ENCODE data around the gene SEPTIN1. TPM values are rescaled to one million over a fixed set of nuclear protein-coding genes. Genes with fewer than 3 reads are reported as not detected.

The SEPTIN1 gene
- total and polyA plus RNA-seq, 2 of the 13 experiments (the other 11 are each of a cell fraction or from before 2014, with no cell fraction given): 0.18 to 0.67 TPM

DNA sequence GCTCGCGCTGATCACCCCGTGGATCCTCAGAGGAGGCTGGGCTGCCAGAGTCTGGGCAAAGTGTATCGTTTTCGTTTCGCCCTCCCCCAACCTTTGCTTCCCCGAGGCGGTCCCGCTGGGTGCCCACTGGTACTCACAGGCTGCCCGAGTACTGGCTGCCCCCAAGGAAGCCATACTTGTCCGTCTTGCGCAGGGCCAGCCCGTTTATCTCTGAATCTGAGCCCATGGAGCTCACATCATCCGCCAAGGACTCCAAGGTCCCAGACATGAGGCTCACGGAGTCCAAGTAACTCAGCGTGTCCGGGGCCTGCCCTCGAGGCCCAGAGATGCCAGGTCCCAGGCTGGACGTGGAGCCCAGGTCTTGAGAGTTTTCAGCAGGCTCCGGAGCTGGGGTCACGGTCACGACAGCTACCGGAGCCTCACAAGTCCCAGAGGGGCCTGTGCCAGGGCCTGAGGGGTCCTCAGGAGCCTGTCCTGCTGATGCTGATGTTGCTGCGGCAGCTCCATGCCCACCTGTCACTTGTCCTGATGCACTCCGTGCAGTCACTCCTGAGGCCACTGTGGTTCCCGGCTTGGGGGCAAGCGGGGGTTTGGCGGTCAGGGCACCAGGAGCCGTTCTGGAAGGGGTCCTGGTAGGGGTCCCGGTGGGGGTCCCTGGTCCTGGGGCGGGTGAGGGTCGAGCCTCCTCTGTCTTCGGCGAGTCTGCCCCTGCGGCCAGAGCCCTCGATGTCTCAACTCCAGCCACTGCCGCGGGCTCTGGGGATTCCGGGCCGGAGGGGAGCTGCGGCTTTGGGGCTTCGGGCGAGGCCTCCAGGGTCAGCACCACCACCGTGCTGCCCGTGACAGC is 13.0 kb downstream of the SEPTIN1 start (continued):
- TF ChIP-seq, protein P1, sequence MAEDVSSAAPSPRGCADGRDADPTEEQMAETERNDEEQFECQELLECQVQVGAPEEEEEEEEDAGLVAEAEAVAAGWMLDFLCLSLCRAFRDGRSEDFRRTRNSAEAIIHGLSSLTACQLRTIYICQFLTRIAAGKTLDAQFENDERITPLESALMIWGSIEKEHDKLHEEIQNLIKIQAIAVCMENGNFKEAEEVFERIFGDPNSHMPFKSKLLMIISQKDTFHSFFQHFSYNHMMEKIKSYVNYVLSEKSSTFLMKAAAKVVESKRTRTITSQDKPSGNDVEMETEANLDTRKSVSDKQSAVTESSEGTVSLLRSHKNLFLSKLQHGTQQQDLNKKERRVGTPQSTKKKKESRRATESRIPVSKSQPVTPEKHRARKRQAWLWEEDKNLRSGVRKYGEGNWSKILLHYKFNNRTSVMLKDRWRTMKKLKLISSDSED (CRISPR knock-in tag; IDR thresholded peaks at IDR 0.05): no peak
- TF ChIP-seq YEATS2 (CRISPR knock-in tag; IDR thresholded peaks at IDR 0.05; ENCODE audit: borderline replicate concordance): no peak
- TF ChIP-seq ZNF7 (CRISPR knock-in tag; IDR thresholded peaks at IDR 0.05): no peak
- TF ChIP-seq CENPT (CRISPR knock-in tag; IDR thresholded peaks at IDR 0.05; ENCODE audit: low read depth): no peak
- no peak for TF ChIP-seq ZNF674 (CRISPR knock-in tag; IDR thresholded peaks at IDR 0.05; ENCODE audit: low read depth)
- TF ChIP-seq IKZF4 (CRISPR knock-in tag; IDR thresholded peaks at IDR 0.05; ENCODE audit: borderline replicate concordance, low read depth, not compliant biosample characterization): peak; percentile 54
- TF ChIP-seq HNRNPL (IDR thresholded peaks at IDR 0.05; ENCODE audit: low read depth, low read length): peak; percentile 72
- TF ChIP-seq FOXK2 (IDR thresholded peaks at IDR 0.05): no peak
- no peak for TF ChIP-seq NFE2L1 (CRISPR knock-in tag; IDR thresholded peaks at IDR 0.05; ENCODE audit: borderline replicate concordance)
- no peak for TF ChIP-seq RCOR2 (CRISPR knock-in tag; IDR thresholded peaks at IDR 0.05)
- no peak for TF ChIP-seq PAWR (CRISPR knock-in tag; IDR thresholded peaks at IDR 0.05; ENCODE audit: borderline replicate concordance)
- TF ChIP-seq EZH2 (conservative IDR thresholded peaks at IDR 0.05; ENCODE audit: low read depth, low read length): no peak
- no peak for TF ChIP-seq ADNP (CRISPR knock-in tag; IDR thresholded peaks at IDR 0.05)
- TF ChIP-seq ATF7-NPFF (CRISPR knock-in tag; IDR thresholded peaks at IDR 0.05; ENCODE audit: low read depth): 0 out of 2 replicates have a peak, but pooled peaks have one; percentile 11
- TF ChIP-seq, protein P2, sequence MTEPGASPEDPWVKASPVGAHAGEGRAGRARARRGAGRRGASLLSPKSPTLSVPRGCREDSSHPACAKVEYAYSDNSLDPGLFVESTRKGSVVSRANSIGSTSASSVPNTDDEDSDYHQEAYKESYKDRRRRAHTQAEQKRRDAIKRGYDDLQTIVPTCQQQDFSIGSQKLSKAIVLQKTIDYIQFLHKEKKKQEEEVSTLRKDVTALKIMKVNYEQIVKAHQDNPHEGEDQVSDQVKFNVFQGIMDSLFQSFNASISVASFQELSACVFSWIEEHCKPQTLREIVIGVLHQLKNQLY (CRISPR knock-in tag; IDR thresholded peaks at IDR 0.05): no peak
- TF ChIP-seq EP300 (IDR thresholded peaks at IDR 0.05; ENCODE audit: low read depth in 2 of 2, low read length in 2 of 2): no peak
- no peak for TF ChIP-seq EP300 (CRISPR knock-in tag; IDR thresholded peaks at IDR 0.05; ENCODE audit: borderline replicate concordance)
- TF ChIP-seq HMGA1 (CRISPR knock-in tag; conservative IDR thresholded peaks at IDR 0.05): no peak
- peak; percentile 42; the same call in 1 of the 2 replicates for TF ChIP-seq ZNF776 (CRISPR knock-in tag; IDR thresholded peaks at IDR 0.05)
- 0 out of 2 replicates have a peak, but pooled peaks have one; percentile 11 for TF ChIP-seq ZNF350 (CRISPR knock-in tag; IDR thresholded peaks at IDR 0.05; ENCODE audit: borderline replicate concordance, low read depth)
- no peak for TF ChIP-seq ZNF672 (CRISPR knock-in tag; IDR thresholded peaks at IDR 0.05)
- no peak for TF ChIP-seq SOX13 (IDR thresholded peaks at IDR 0.05)
- no peak for TF ChIP-seq SOX13 (CRISPR knock-in tag; conservative IDR thresholded peaks at IDR 0.05 in 1 of 2, IDR thresholded peaks at IDR 0.05 in 1 of 2)
- TF ChIP-seq, protein P3, sequence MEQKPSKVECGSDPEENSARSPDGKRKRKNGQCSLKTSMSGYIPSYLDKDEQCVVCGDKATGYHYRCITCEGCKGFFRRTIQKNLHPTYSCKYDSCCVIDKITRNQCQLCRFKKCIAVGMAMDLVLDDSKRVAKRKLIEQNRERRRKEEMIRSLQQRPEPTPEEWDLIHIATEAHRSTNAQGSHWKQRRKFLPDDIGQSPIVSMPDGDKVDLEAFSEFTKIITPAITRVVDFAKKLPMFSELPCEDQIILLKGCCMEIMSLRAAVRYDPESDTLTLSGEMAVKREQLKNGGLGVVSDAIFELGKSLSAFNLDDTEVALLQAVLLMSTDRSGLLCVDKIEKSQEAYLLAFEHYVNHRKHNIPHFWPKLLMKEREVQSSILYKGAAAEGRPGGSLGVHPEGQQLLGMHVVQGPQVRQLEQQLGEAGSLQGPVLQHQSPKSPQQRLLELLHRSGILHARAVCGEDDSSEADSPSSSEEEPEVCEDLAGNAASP (CRISPR knock-in tag; IDR thresholded peaks at IDR 0.05; ENCODE audit: borderline replicate concordance): no peak
- no peak for TF ChIP-seq ZNF367 (CRISPR knock-in tag; IDR thresholded peaks at IDR 0.05; ENCODE audit: borderline replicate concordance)
- TF ChIP-seq, protein P4, sequence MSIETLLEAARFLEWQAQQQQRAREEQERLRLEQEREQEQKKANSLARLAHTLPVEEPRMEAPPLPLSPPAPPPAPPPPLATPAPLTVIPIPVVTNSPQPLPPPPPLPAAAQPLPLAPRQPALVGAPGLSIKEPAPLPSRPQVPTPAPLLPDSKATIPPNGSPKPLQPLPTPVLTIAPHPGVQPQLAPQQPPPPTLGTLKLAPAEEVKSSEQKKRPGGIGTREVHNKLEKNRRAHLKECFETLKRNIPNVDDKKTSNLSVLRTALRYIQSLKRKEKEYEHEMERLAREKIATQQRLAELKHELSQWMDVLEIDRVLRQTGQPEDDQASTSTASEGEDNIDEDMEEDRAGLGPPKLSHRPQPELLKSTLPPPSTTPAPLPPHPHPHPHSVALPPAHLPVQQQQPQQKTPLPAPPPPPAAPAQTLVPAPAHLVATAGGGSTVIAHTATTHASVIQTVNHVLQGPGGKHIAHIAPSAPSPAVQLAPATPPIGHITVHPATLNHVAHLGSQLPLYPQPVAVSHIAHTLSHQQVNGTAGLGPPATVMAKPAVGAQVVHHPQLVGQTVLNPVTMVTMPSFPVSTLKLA (IDR thresholded peaks at IDR 0.05): no peak
